HUES6 (cell line): Measurements from ENCODE around the gene GNS.

Experiments
- H3K27ac ChIP-seq: 2 replicates; pipeline ENCODE4 v1.7.0; 2013; ENCODE audit warnings: low read depth, mild to moderate bottlenecking, low read length, inconsistent platforms
- H3K27me3 ChIP-seq: 2 replicates; pipeline ENCODE4 v1.6.1; 2013; ENCODE audit warnings: low read length; ENCODE audit not compliant: control insufficient read depth, insufficient read depth
- H3K36me3 ChIP-seq: 2 replicates; pipeline ENCODE4 v1.6.1; 2013; ENCODE audit warnings: low read length; ENCODE audit not compliant: control insufficient read depth, insufficient read depth
- H3K4me1 ChIP-seq: 2 replicates; pipeline ENCODE4 v1.6.1; 2013; ENCODE audit warnings: low read length; ENCODE audit not compliant: control insufficient read depth, insufficient read depth
- H3K4me3 ChIP-seq: 2 replicates; pipeline ENCODE4 v1.5.1; 2013; ENCODE audit warnings: low read depth, low read length
- H3K9ac ChIP-seq: one replicate; pipeline ENCODE4 v1.6.1; 2013; ENCODE audit warnings: mild to moderate bottlenecking, low read length
- H3K9me3 ChIP-seq: 2 replicates; pipeline ENCODE4 v1.6.1; 2013; ENCODE audit warnings: low read depth, low read length; ENCODE audit not compliant: control insufficient read depth, insufficient read depth

Gene GNS

GRCh38 chr12:64794305-64794704 lies 35.1 kb upstream of the GNS start:
- Histone ChIP-seq H3K36me3 (no peaks in the 10 kb centered on the region), H3K27me3 (no peaks in the 10 kb centered on the region), H3K27ac (no peak overlapping the region), H3K9ac (no peak overlapping the region), H3K4me1 (peaks cover 5% of the 10 kb centered on the region; the same call in 1 of the 2 replicates), H3K9me3 (no peaks in the 10 kb centered on the region), H3K4me3 (no peak overlapping the region)

DNA sequence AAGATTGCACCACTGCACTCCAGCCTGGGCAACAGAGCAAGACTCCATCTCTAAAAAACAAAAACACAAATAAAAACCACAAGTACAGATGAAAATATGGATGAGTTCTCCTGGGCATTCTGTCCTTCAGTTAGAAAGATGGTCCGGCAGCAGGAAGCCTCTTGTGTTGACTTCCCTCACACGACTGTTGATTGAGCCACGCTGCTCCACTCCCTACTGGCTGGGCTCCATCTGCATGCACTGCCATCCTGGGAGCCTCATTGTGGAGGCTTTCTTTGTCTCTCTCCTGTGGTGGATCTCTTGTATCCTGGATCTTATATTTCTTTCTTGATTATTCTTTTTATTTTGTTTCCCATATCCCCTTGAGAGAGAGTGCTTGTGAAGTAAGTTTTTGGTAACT lies 34.4 kb upstream of the GNS start:
- H3K4me1 ChIP-seq = peaks cover 6% of the 10 kb centered on the region; the same call in 1 of the 2 replicates
- H3K36me3 ChIP-seq = no peaks in the 10 kb centered on the region
- H3K9me3 ChIP-seq = no peaks in the 10 kb centered on the region
- no peak overlapping the region for H3K27ac ChIP-seq
- no peak overlapping the region for H3K9ac ChIP-seq
- H3K27me3 ChIP-seq = no peaks in the 10 kb centered on the region
- H3K4me3 ChIP-seq = no peak overlapping the region

- H3K9me3 ChIP-seq = no peaks in the 10 kb centered on the region
- peaks cover 12% of the 10 kb centered on the region; the same call in 1 of the 2 replicates for H3K4me1 ChIP-seq
- H3K27me3 ChIP-seq = no peaks in the 10 kb centered on the region
- H3K27ac ChIP-seq = no peak overlapping the region
- no peak overlapping the region for H3K4me3 ChIP-seq
- H3K9ac ChIP-seq = no peak overlapping the region
- no peaks in the 10 kb centered on the region for H3K36me3 ChIP-seq
Measured at GRCh38 chr12:64792128-64792527, 32.9 kb upstream of the GNS start.

- no peaks in the 10 kb centered on the region for H3K27me3 ChIP-seq
- no peaks in the 10 kb centered on the region for H3K9me3 ChIP-seq
- H3K4me3 ChIP-seq = no peak overlapping the region
- H3K36me3 ChIP-seq = no peaks in the 10 kb centered on the region
- no peak overlapping the region for H3K27ac ChIP-seq
- no peak overlapping the region for H3K9ac ChIP-seq
- peaks cover 11% of the 10 kb centered on the region; the same call in 1 of the 2 replicates for H3K4me1 ChIP-seq
Measured at GRCh38 chr12:64791036-64791435, 31.8 kb upstream of the GNS start.

GRCh38 chr12:64790166-64790565 lies 31.0 kb upstream of the GNS start:
- H3K36me3 ChIP-seq = no peaks in the 10 kb centered on the region
- no peaks in the 10 kb centered on the region for H3K9me3 ChIP-seq
- peaks cover 8% of the 10 kb centered on the region; the same call in 1 of the 2 replicates for H3K4me1 ChIP-seq
- no peak overlapping the region for H3K9ac ChIP-seq
- H3K4me3 ChIP-seq = no peak overlapping the region
- no peak overlapping the region for H3K27ac ChIP-seq
- no peaks in the 10 kb centered on the region for H3K27me3 ChIP-seq

- Histone ChIP-seq H3K9ac (no peak overlapping the region), H3K27ac (no peak overlapping the region), H3K4me3 (no peak overlapping the region), H3K9me3 (no peaks in the 10 kb centered on the region), H3K36me3 (no peaks in the 10 kb centered on the region), H3K27me3 (peaks cover 36% of the 10 kb centered on the region), H3K4me1 (peaks cover 8% of the 10 kb centered on the region; the same call in 1 of the 2 replicates)
Measured at GRCh38 chr12:64785838-64786237, 26.6 kb upstream of the GNS start.

GRCh38 chr12:64782191-64782876 lies 23.1 kb upstream of the GNS start:
- no peak overlapping the region for H3K4me3 ChIP-seq
- no peaks in the 10 kb centered on the region for H3K36me3 ChIP-seq
- no peaks in the 10 kb centered on the region for H3K9me3 ChIP-seq
- H3K27ac ChIP-seq = no peak overlapping the region
- H3K4me1 ChIP-seq = no peaks in the 10 kb centered on the region
- H3K9ac ChIP-seq = no peak overlapping the region
- H3K27me3 ChIP-seq = peaks cover 69% of the 10 kb centered on the region

DNA sequence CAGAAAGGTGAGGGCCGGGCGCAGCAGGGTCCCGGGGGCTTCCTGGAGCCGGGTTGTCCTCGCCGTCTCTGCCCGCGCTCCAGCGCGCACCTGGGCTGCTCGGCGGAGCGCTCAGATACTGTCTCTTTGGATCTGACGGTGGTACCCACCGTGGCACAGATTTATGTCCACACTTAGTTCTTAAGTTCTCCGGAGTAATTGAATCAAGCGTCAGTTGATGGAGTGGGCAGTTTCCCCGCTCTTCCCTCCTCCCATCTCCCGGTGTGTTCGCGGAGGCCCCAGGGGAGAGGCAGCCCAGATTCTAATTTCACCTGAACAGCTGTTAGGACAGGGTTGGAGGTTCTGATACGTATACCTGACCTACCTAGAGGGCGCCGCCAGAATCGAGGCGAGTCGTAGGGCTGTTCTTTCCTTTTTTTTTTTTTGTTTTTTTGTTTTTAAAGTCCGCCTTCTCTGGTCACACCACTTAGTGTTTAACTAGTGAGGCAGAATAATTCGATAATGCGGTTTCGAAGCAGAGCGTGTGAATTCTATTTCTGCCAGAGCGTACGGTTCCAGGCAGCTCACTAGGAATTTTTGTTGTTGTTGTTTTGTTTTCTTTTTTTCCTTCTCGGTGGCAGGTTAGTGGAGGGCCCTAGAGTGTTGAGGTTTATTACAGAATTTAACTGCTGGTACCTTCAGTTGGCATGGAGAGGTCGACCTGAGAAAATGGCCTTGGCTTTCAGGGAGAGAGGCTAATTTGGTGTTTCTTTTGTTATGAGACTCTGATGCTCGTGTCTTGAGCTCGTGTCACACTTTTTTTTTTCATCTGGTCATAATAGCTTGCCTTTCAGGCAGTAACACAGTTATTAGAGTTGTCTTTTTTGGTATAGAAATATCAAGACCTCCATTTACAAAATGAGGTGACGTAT lies 22.3 kb upstream of the GNS start:
- no peaks in the 10 kb centered on the region for H3K36me3 ChIP-seq
- H3K27me3 ChIP-seq = peaks cover 74% of the 10 kb centered on the region
- no peak overlapping the region for H3K27ac ChIP-seq
- no peak overlapping the region for H3K9ac ChIP-seq
- peak overlapping the region; percentile 60 for H3K4me3 ChIP-seq
- H3K9me3 ChIP-seq = no peaks in the 10 kb centered on the region
- H3K4me1 ChIP-seq = no peaks in the 10 kb centered on the region

DNA sequence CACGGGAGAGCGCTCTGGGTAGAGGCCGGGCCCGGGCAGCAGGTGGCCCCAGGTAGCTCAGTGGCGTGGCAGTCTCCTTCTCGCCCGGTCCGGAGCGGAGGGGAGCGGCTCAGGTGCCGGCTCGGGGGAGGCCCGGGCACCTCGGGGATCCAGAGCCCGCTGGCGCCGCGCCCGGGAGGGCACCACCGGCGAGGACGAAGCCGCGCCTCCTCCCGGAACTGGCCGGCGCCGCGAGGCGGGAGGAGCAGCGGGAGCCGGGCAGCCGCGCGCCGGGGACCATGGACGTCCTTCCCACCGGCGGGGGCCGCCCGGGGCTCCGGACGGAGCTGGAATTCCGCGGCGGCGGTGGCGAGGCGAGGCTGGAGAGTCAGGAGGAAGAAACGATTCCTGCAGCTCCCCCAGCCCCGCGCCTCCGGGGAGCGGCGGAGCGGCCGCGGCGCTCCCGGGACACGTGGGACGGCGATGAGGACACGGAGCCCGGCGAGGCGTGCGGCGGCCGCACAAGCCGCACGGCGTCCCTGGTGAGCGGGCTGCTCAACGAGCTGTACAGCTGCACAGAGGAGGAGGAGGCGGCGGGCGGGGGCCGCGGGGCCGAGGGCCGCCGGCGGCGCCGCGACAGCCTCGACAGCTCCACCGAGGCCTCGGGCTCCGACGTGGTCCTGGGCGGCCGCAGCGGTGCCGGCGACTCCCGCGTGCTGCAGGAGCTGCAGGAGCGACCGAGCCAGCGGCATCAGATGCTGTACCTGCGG lies 21.5 kb upstream of the GNS start:
- Histone ChIP-seq H3K9me3 (no peaks in the 10 kb centered on the region), H3K36me3 (no peaks in the 10 kb centered on the region), H3K4me1 (no peaks in the 10 kb centered on the region), H3K4me3 (peak overlapping the region; percentile 60), H3K27me3 (peaks cover 77% of the 10 kb centered on the region), H3K9ac (peak overlapping the region; percentile 31), H3K27ac (no peak overlapping the region)

GRCh38 chr12:64780132-64780530 lies 20.9 kb upstream of the GNS start:
- Histone ChIP-seq H3K4me3 (peak overlapping the region; percentile 60), H3K9ac (peak overlapping the region; percentile 31), H3K27ac (no peak overlapping the region), H3K36me3 (no peaks in the 10 kb centered on the region), H3K9me3 (no peaks in the 10 kb centered on the region), H3K27me3 (peaks cover 77% of the 10 kb centered on the region), H3K4me1 (no peaks in the 10 kb centered on the region)
